ENCODE measurements around the gene TEN1. TPM values are rescaled to one million over a fixed set of nuclear protein-coding genes. Genes with fewer than 3 reads are reported as not detected.
A peak's percentile ranks its signal among the peaks of the same experiment; 100 is the strongest.

The TEN1 gene
- total and polyA plus RNA-seq, 8 donors = 14.2 to 121 (median 37.1) TPM; not detected in 1

DNA sequence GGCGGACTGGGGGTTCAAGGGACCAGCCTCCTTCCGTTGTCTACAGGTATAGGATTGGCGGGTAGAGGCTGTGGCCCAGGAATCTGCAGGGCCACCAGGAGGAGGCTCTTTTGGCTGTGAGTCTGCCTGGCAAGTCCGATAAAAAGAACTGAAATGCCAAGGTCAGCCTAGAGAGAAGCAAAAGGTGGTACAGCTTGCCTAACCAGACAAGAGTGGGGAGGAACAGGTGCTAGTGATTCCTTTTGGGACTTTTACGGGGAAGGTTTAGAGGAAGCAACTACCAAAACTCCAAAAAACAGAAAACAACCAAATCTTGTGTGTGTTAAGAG, 53.7 kb downstream of the TEN1 start:
- peaks cover 0 to 5% (median under 1%) of the 10 kb centered on the region in 4 donors for H3K36me3 ChIP-seq
- H3K27me3 ChIP-seq = no peaks in the 10 kb centered on the region
- H3K4me3 ChIP-seq = no peak overlapping the region
- no peaks in the 10 kb centered on the region for H3K9me3 ChIP-seq
- 86 to 93% (median 91%) methylated on average over 4 to 5 of the region's 5 CpGs for WGBS, 5 donors
- DNase-seq = no peak
- intact Hi-C loops (cut with DNase I; ENCODE audit: low total_unique reads) = no loop called here
- peaks cover 6 to 43% (median 15%) of the 10 kb centered on the region in 4 donors for H3K4me1 ChIP-seq
- no peak overlapping the region for H3K27ac ChIP-seq
- TF ChIP-seq EP300 (IDR thresholded peaks at IDR 0.05) (no peak), POLR2A (IDR thresholded peaks at IDR 0.05) (no peak), POLR2AphosphoS5 (IDR thresholded peaks at IDR 0.05) (no peak)
- TF ChIP-seq, protein P1, sequence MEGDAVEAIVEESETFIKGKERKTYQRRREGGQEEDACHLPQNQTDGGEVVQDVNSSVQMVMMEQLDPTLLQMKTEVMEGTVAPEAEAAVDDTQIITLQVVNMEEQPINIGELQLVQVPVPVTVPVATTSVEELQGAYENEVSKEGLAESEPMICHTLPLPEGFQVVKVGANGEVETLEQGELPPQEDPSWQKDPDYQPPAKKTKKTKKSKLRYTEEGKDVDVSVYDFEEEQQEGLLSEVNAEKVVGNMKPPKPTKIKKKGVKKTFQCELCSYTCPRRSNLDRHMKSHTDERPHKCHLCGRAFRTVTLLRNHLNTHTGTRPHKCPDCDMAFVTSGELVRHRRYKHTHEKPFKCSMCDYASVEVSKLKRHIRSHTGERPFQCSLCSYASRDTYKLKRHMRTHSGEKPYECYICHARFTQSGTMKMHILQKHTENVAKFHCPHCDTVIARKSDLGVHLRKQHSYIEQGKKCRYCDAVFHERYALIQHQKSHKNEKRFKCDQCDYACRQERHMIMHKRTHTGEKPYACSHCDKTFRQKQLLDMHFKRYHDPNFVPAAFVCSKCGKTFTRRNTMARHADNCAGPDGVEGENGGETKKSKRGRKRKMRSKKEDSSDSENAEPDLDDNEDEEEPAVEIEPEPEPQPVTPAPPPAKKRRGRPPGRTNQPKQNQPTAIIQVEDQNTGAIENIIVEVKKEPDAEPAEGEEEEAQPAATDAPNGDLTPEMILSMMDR (IDR thresholded peaks at IDR 0.05) = no peak

DNA sequence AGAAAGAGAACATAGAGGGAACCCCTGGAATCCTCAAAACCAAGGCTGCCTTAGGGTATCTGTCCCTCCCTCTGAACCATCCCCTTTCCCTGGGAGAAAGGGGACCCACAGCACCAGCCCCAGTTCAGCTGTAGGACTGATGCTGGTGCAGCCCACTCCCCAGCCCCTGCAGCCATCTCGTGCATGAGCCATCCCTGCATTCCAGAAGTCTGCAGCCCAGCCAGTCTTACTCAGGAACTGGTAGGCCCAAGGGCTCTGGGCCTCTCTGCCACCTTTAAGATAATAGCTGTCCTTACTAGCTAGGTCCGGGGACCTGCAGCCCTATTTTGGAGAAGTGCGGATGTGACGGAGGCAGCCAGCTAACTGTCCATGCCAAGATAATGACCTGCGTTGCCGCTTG, 54.1 kb downstream of the TEN1 start:
- Histone ChIP-seq H3K36me3 (peaks cover 0 to 9% (median 3%) of the 10 kb centered on the region in 4 donors), H3K27ac (no peak overlapping the region), H3K4me1 (peaks cover 6 to 45% (median 14%) of the 10 kb centered on the region in 4 donors), H3K4me3 (no peak overlapping the region), H3K9me3 (no peaks in the 10 kb centered on the region), H3K27me3 (no peaks in the 10 kb centered on the region)
- 93 to 97% (median 95%) methylated on average over 6 of the region's 6 CpGs for WGBS, 5 donors
- TF ChIP-seq POLR2AphosphoS5 (IDR thresholded peaks at IDR 0.05) = no peak
- TF ChIP-seq, protein P1 (IDR thresholded peaks at IDR 0.05) = no peak
- no peak for TF ChIP-seq POLR2A (IDR thresholded peaks at IDR 0.05)
- no peak for TF ChIP-seq EP300 (IDR thresholded peaks at IDR 0.05)
- no peak for DNase-seq
- intact Hi-C loops (cut with DNase I; ENCODE audit: low total_unique reads) = no loop called here

DNA sequence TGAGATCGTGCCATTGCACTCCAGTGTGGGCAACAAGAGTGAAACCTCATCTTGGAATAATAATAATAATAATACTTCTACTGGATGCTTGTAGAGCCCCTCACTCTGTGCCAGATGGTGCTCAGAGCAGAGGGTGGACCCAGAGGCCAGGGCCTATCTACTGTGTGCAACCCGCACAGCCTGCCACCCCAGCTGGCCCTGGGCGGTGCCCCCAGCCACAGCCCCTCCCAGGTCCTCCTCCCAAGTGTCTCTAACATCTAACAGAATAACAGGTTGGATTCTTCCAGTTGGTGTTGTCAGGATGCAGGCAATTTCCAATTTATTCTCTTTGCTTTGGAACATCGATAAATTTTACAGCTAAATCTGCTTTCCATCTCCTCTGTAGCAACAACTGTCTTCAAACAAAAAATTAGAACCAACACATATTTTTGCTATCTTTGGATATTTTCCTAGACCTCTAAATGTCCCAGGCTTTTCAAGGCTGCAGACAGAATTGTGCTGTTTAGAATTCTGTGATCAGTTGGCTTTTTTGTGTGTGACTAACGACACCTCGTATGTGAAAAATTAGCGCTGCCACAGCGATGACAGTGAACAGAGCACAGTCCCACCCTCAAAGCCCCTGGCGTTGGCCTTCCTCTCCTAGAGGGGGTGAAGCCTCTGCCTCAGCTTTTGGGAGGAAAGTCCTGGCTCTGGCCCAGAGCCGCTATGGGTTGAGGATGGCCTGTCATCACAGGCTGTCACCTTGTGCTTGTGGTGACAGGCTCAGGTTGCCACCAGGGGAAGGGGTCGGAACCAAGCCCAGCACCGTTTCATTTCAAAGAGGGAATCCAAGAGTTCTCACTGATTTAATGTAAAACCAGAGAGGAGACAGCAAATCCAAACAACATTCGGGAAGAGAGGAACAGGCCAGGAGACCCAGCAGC, 55.6 kb downstream of the TEN1 start:
- intact Hi-C loops (cut with DNase I; ENCODE audit: low total_unique reads) = no loop called here
- Histone ChIP-seq H3K36me3 (peaks cover 12 to 24% (median 19%) of the 10 kb centered on the region in 4 donors), H3K4me1 (peaks cover 0 to 43% (median 7%) of the 10 kb centered on the region in 4 donors), H3K4me3 (no peak overlapping the region), H3K9me3 (no peaks in the 10 kb centered on the region), H3K27ac (peak overlapping the region in 2 of 5 donors; percentile 42 to 77), H3K27me3 (no peaks in the 10 kb centered on the region)
- no peak for TF ChIP-seq POLR2AphosphoS5 (IDR thresholded peaks at IDR 0.05)
- TF ChIP-seq EP300 (IDR thresholded peaks at IDR 0.05) = no peak
- TF ChIP-seq, protein P1 (IDR thresholded peaks at IDR 0.05) = no peak
- TF ChIP-seq POLR2A (IDR thresholded peaks at IDR 0.05) = no peak
- no peak for DNase-seq
- 75 to 89% (median 86%) methylated on average over 13 of the region's 13 CpGs for WGBS, 5 donors

DNA sequence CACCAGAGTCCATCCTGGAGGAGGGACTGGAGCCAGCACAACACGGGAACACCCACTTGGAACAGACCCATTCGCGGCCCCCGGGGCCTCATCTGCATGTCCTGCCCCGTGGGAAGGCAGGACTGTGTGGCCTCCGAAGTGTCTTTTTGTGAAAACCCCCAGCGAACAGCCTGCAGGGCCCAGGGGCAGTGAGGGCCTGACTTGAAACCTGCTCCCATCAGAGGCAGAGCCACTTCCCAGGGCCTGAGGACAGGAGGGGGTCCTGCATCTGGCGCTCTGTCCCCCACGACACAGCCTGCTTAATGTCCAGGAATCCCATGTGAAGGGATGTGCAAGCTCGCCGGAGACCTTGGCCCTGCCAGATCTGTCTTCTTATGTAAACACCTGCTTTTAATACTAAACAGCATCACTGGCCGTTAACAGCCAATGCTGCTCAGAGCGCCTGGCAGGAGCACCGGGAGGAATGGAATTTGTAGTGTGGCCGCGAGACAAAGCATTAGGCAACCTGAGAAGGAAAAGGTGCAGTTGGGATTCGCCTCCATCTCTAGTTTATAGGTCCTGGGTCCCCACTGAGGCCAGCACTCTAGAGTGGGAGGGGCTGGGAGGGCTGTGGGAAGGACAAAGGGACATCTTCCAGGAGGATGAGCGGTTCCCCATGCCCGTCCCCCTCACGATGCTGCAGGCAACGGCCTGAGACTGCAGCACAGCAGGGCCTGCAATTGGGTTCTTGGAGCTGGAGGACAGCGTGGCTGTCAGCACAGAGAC, 57.6 kb downstream of the TEN1 start:
- H3K27ac ChIP-seq = peak overlapping the region in 3 of 5 donors; percentile 3 to 77 (median 49)
- peak in 1 of 2 donors; percentile 79 for DNase-seq
- H3K4me1 ChIP-seq = peaks cover 0 to 40% (median 6%) of the 10 kb centered on the region in 4 donors
- intact Hi-C loops (cut with DNase I; ENCODE audit: low total_unique reads) = no loop called here
- TF ChIP-seq POLR2AphosphoS5 (IDR thresholded peaks at IDR 0.05) (peak; percentile 30 to 77 (median 50)), POLR2A (IDR thresholded peaks at IDR 0.05) (no peak), EP300 (IDR thresholded peaks at IDR 0.05) (peak; percentile 40)
- TF ChIP-seq, protein P1 (IDR thresholded peaks at IDR 0.05) = no peak
- H3K4me3 ChIP-seq = no peak overlapping the region
- H3K27me3 ChIP-seq = no peaks in the 10 kb centered on the region
- 41 to 55% (median 52%) methylated on average over 16 to 22 of the region's 22 CpGs for WGBS, 5 donors
- no peaks in the 10 kb centered on the region for H3K9me3 ChIP-seq
- H3K36me3 ChIP-seq = peaks cover 32 to 44% (median 39%) of the 10 kb centered on the region in 4 donors

Measured in stomach (tissue), 9 donors.